IPS DF 6.9 (cell line): ENCODE results near the gene ITPRID2.

Experiments
- DNase-seq: peaks from one replicate; pipeline ENCODE4 v3.0.0-alpha.2; 2013; ENCODE audit warnings: low read depth, low spot score
- H3K27ac ChIP-seq: one replicate; pipeline ENCODE4 v1.5.1; 2013; ENCODE audit warnings: low read length, control low read depth
- H3K27me3 ChIP-seq: 2 replicates; pipeline ENCODE4 v1.6.1; 2013; ENCODE audit warnings: mild to moderate bottlenecking, low read length; ENCODE audit not compliant: control insufficient read depth, insufficient read depth
- H3K36me3 ChIP-seq: 2 replicates; pipeline ENCODE4 v1.6.1; 2013; ENCODE audit warnings: low read length; ENCODE audit not compliant: control insufficient read depth, insufficient read depth
- H3K4me1 ChIP-seq: 2 replicates; pipeline ENCODE4 v1.6.1; 2013; ENCODE audit warnings: low read length; ENCODE audit not compliant: control insufficient read depth, insufficient read depth
- H3K4me3 ChIP-seq: 2 replicates; pipeline ENCODE4 v1.5.1; 2013; ENCODE audit warnings: mild to moderate bottlenecking, low read length
- H3K9me3 ChIP-seq: 2 replicates; pipeline ENCODE4 v1.6.1; 2013; ENCODE audit warnings: low read length, inconsistent platforms; ENCODE audit not compliant: control insufficient read depth, insufficient read depth
- WGBS: extraction: QIAGEN DNeasy Blood & Tissue Kit; methylation state at CpG from one replicate; pipeline ENCODE4 v1.1.7; 2013; ENCODE audit warnings: mixed read lengths, missing lambda C conversion rate; ENCODE audit not compliant: insufficient read length, insufficient coverage; 5-methylcytosine and 5-hydroxymethylcytosine counted together

The ITPRID2 gene

GRCh38 chr2:181916726-181917718, 25.5 kb downstream of the ITPRID2 start:
- H3K36me3 ChIP-seq: peaks cover 3% of the 10 kb centered on the region; the same call in 1 of the 2 replicates
- no peak overlapping the region for H3K4me3 ChIP-seq
- WGBS: no CpG with 5 or more reads among the region's 5 CpGs
- no peaks in the 10 kb centered on the region for H3K27me3 ChIP-seq
- no peak overlapping the region for H3K27ac ChIP-seq
- no peak for DNase-seq
- H3K4me1 ChIP-seq: no peaks in the 10 kb centered on the region
- H3K9me3 ChIP-seq: no peaks in the 10 kb centered on the region

DNA sequence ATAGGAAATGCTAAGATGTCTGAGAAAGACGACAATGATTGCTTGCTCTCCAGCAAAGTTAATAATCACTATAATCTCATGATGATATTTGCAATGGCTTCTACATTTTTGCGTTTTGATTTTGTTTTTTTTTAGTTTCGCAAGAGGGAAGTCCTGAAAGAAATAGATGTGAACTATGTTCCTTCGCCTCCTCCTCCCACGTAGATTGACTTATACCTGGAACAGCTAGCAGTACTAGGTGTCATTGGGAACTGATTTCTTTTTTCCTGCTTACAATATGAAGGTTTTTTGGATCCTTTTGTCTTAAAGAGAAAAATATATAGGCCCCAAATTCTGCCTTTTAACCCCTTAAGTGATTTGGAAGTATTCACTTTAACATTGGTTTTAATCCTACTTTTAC, 26.7 kb downstream of the ITPRID2 start:
- WGBS: no CpG with 5 or more reads among the region's 5 CpGs
- no peak overlapping the region for H3K27ac ChIP-seq
- no peak overlapping the region for H3K4me3 ChIP-seq
- DNase-seq: no peak
- no peaks in the 10 kb centered on the region for H3K9me3 ChIP-seq
- H3K4me1 ChIP-seq: no peaks in the 10 kb centered on the region
- H3K36me3 ChIP-seq: peaks cover 3% of the 10 kb centered on the region; the same call in 1 of the 2 replicates
- no peaks in the 10 kb centered on the region for H3K27me3 ChIP-seq

DNA sequence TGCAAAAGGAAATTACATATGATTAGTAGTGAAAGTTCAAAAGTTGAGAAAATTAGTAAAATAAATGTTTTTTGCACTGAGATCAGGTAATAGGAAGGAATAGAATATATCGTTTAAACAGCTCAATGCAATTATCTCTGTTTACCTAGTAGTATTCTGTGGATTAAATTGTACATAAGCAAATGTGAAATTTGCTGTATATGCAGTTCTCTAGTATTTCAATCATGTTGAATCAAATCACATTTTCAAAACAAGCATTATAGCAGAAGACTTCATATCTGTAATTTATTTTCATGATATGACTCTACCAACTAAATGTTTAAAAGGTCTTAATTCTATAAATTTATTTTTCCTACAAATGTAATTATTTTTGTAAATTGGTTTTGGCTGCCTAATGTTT, 31.6 kb downstream of the ITPRID2 start:
- DNase-seq: no peak
- H3K4me3 ChIP-seq: no peak overlapping the region
- H3K9me3 ChIP-seq: no peaks in the 10 kb centered on the region
- H3K4me1 ChIP-seq: no peaks in the 10 kb centered on the region
- 100% methylated on average over 1 of the region's 1 CpG for WGBS
- no peaks in the 10 kb centered on the region for H3K27me3 ChIP-seq
- no peak overlapping the region for H3K27ac ChIP-seq
- H3K36me3 ChIP-seq: no peaks in the 10 kb centered on the region

- H3K36me3 ChIP-seq: no peaks in the 10 kb centered on the region
- DNase-seq: no peak
- no CpG with 5 or more reads among the region's 2 CpGs for WGBS
- H3K9me3 ChIP-seq: no peaks in the 10 kb centered on the region
- no peaks in the 10 kb centered on the region for H3K27me3 ChIP-seq
- H3K4me1 ChIP-seq: no peaks in the 10 kb centered on the region
- no peak overlapping the region for H3K27ac ChIP-seq
- no peak overlapping the region for H3K4me3 ChIP-seq
These were observed 32.8 kb downstream of the ITPRID2 start for GRCh38 chr2:181924336-181924735.

DNA sequence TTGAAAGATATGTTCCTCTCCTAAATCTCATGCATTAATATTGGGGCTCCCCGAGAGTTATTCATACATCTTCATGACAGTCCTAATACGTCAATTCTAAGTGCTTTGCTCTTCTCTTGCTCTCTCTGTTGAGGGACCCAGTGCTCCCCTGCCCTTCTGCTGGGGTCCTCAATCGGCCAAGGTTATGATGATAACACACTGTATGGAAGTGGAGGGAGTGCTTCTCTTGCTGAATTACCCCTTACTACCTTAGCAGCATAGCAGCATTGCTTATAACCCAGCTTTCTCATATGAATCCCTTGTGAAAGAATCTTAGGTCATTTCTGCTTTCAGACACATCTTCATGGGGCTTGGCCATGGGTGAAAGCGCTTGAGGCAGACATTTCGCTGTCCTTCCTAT, 43.2 kb downstream of the ITPRID2 start:
- no CpG with 5 or more reads among the region's 5 CpGs for WGBS
- no peak for DNase-seq
- Histone ChIP-seq H3K27ac (no peak overlapping the region), H3K27me3 (no peaks in the 10 kb centered on the region), H3K36me3 (no peaks in the 10 kb centered on the region), H3K4me1 (no peaks in the 10 kb centered on the region), H3K4me3 (no peak overlapping the region), H3K9me3 (no peaks in the 10 kb centered on the region)

DNA sequence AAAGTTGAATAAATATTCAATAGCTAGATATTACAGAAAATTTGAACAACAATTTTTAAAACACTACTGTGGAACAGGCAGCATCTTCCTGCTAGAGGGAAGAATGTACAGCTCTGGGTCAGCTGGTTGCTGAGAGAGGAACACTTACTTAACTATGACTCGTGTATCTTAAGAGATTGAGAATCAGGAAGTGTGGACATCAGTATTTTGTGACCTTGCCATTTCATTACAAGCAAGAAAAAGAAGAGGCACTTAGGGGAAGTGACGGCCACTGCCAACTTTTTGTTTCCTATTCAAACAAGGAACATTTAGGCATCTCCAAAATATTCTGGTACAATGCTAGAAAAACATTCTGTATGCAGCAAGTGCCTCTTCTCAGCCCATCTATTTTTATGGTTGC, 45.9 kb downstream of the ITPRID2 start:
- no peak overlapping the region for H3K27ac ChIP-seq
- H3K27me3 ChIP-seq: no peaks in the 10 kb centered on the region
- no peak overlapping the region for H3K4me3 ChIP-seq
- no peaks in the 10 kb centered on the region for H3K36me3 ChIP-seq
- H3K9me3 ChIP-seq: no peaks in the 10 kb centered on the region
- no peaks in the 10 kb centered on the region for H3K4me1 ChIP-seq
- no CpG with 5 or more reads among the region's 2 CpGs for WGBS
- no peak for DNase-seq

DNA sequence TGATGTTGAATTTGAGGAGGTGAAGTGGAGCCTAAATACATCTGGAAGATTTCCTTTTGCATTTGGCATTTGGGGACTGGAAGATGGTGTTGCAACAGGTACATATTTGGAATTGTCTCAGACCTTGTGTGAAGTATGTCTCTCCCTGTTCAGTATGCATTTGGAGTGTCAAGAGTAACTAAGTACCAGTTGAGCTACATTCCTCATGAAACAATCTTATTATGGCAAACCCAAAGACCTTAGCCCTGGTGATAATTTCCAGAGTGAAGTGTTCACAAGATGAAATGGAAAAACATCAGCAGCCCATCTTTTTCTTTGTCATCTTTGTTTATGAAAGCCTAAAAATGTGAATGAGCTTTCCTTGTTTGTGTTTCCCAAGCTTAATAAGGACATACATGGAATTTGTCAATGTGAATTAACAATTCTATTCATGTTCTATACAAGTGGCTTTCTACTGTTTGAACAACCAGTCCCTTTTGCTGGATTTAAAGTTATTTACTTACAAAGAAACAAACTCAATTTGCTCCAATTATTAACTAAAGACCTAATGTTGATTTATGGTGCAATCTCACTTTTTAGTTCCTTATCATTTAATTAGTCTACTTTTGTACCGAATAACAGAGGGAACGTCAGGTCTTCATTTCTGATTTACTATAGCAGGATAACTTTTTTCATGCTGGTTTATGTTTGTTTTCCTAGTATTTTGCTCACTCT, 52.0 kb downstream of the ITPRID2 start:
- WGBS: no CpG with 5 or more reads among the region's 2 CpGs
- Histone ChIP-seq H3K36me3 (no peaks in the 10 kb centered on the region), H3K27me3 (no peaks in the 10 kb centered on the region), H3K27ac (no peak overlapping the region), H3K4me3 (no peak overlapping the region), H3K4me1 (no peaks in the 10 kb centered on the region), H3K9me3 (no peaks in the 10 kb centered on the region)
- DNase-seq: no peak

GRCh38 chr2:181944164-181944913, 52.8 kb downstream of the ITPRID2 start:
- DNase-seq: no peak
- H3K4me1 ChIP-seq: no peaks in the 10 kb centered on the region
- no CpG with 5 or more reads among the region's 5 CpGs for WGBS
- no peaks in the 10 kb centered on the region for H3K9me3 ChIP-seq
- no peak overlapping the region for H3K27ac ChIP-seq
- no peak overlapping the region for H3K4me3 ChIP-seq
- no peaks in the 10 kb centered on the region for H3K27me3 ChIP-seq
- H3K36me3 ChIP-seq: no peaks in the 10 kb centered on the region

- H3K27me3 ChIP-seq: no peaks in the 10 kb centered on the region
- H3K9me3 ChIP-seq: no peaks in the 10 kb centered on the region
- no peaks in the 10 kb centered on the region for H3K4me1 ChIP-seq
- no peaks in the 10 kb centered on the region for H3K36me3 ChIP-seq
- no peak overlapping the region for H3K4me3 ChIP-seq
- no peak overlapping the region for H3K27ac ChIP-seq
- DNase-seq: no peak
- no CpG with 5 or more reads among the region's 8 CpGs for WGBS
These were observed 53.4 kb downstream of the ITPRID2 start for GRCh38 chr2:181944914-181945291.

DNA sequence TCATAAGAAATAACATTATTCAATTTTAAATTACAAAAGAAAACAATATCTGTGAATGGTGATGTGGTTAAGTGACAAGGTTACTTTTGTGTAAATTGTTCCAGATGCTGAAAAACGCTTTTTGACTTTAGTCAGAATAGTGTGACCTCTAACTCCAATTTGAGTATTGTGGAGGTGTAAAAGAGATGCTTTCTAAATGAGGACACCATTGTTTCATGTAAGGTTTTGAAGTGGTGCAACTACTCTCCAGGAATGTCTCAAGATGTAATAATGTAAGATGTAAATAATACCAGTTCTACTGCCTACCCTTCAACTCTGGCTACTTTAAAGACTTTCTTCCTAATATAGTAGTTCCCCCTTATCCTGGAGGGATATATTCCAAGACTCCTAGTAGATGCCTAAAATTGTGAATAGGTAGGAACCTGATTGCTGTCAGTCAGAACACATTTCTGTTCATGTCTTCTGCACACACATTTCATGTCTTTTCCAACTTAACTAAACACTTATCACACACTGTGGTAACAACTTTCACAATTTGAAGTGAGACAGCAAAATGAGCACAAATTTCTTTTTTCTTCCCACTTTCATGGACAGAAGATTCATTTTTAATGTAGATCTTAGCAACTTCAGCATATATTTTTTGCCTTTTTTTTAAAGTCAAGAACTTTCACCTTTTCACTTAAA, 55.1 kb downstream of the ITPRID2 start:
- Histone ChIP-seq H3K27ac (no peak overlapping the region), H3K27me3 (no peaks in the 10 kb centered on the region), H3K4me3 (no peak overlapping the region), H3K9me3 (no peaks in the 10 kb centered on the region), H3K36me3 (no peaks in the 10 kb centered on the region), H3K4me1 (no peaks in the 10 kb centered on the region)
- no peak for DNase-seq
- no CpG with 5 or more reads among the region's 1 CpG for WGBS
